ENCODE results near the gene HLTF.
A peak's percentile ranks its signal among the peaks of the same experiment; 100 is the strongest.
"Not testable (repeated sequence)": the region's sequence is repeated elsewhere in the genome, so short reads cannot be mapped to it uniquely, and the experiment has no call there.

HLTF gene

GRCh38 chr3:149000206-149000745 lies 86.1 kb downstream of the HLTF start:
- DNase-seq (ENCODE audit: low read depth, low spot score) = no peak
- no peak overlapping the region for H3K4me3 ChIP-seq (ENCODE audit: low read length)

GRCh38 chr3:148999806-149000205 lies 86.5 kb downstream of the HLTF start:
- no peak for DNase-seq (ENCODE audit: low read depth, low spot score)
- H3K4me3 ChIP-seq (ENCODE audit: low read length) = no peak overlapping the region

- no peak for DNase-seq (ENCODE audit: low read depth, low spot score)
- no peak overlapping the region for H3K4me3 ChIP-seq (ENCODE audit: low read length)
These were observed 87.5 kb downstream of the HLTF start for GRCh38 chr3:148998715-148999423.

GRCh38 chr3:148998297-148998696 lies 88.0 kb downstream of the HLTF start:
- no peak overlapping the region for H3K4me3 ChIP-seq (ENCODE audit: low read length)
- no peak for DNase-seq (ENCODE audit: low read depth, low spot score)

- DNase-seq (ENCODE audit: low read depth, low spot score) = no peak
- no peak overlapping the region for H3K4me3 ChIP-seq (ENCODE audit: low read length)
These were observed 88.7 kb downstream of the HLTF start for GRCh38 chr3:148997623-148998022.

GRCh38 chr3:148992635-148993255 lies 93.6 kb downstream of the HLTF start:
- H3K4me3 ChIP-seq (ENCODE audit: low read length) = no peak overlapping the region
- DNase-seq (ENCODE audit: low read depth, low spot score) = no peak

GRCh38 chr3:148992027-148992634 lies 94.2 kb downstream of the HLTF start:
- DNase-seq (ENCODE audit: low read depth, low spot score) = no peak
- peak overlapping the region; percentile 63 for H3K4me3 ChIP-seq (ENCODE audit: low read length)

- peak; percentile 64 for DNase-seq (ENCODE audit: low read depth, low spot score)
These were observed 94.9 kb downstream of the HLTF start, which contains the start of gene GYG1 for GRCh38 chr3:148991219-148992026. TSS of gene GYG1 (plus strand) at chr3:148991540. CDS start at chr3:148991641, 101 bp downstream.

GRCh38 chr3:148990236-148990635 lies 96.1 kb downstream of the HLTF start:
- no peak overlapping the region for H3K4me3 ChIP-seq (ENCODE audit: low read length)
- DNase-seq (ENCODE audit: low read depth, low spot score) = no peak

More at GRCh38 chr3:148991219-148992026, 94.9 kb downstream of the HLTF start, which contains the start of gene GYG1:
- H3K4me3 ChIP-seq (ENCODE audit: low read length) = peak within 1 kb of the TSS; percentile 63

- not testable (repeated sequence) for DNase-seq (ENCODE audit: low read depth, low spot score); H3K4me3 ChIP-seq (ENCODE audit: low read length)
These were observed 98.8 kb downstream of the HLTF start for GRCh38 chr3:148987551-148987950.

GRCh38 chr3:148981273-148981672 lies 105.1 kb downstream of the HLTF start:
- DNase-seq (ENCODE audit: low read depth, low spot score) = no peak
- no peak overlapping the region for H3K4me3 ChIP-seq (ENCODE audit: low read length)
